ENCODE results near the gene CAP2. TPM values are rescaled to one million over a fixed set of nuclear protein-coding genes. Genes with fewer than 3 reads are reported as not detected.

Gene CAP2
- total and polyA plus RNA-seq, 2 experiments from 2014 or later, result 6.7 to 9.1 TPM

DNA sequence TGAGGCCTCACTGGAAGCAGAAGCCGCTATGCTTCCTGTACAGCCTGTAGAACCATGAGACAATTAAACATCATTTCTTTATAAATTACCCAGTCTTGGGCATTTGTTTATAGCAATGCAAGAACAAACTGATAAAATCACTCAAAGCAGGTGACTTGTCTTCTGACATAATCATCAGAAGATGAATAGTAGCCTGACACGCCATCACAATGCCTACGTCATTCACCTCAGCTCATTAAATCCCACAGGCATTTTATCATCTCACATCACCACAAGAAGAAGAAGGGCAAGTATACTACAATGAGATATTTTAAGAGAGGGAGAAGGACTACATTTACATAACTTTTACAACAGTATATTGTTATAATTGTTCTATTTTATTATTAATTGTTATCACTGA lies 3.1 kb upstream of the CAP2 start (continued):
- TF ChIP-seq, protein P1, sequence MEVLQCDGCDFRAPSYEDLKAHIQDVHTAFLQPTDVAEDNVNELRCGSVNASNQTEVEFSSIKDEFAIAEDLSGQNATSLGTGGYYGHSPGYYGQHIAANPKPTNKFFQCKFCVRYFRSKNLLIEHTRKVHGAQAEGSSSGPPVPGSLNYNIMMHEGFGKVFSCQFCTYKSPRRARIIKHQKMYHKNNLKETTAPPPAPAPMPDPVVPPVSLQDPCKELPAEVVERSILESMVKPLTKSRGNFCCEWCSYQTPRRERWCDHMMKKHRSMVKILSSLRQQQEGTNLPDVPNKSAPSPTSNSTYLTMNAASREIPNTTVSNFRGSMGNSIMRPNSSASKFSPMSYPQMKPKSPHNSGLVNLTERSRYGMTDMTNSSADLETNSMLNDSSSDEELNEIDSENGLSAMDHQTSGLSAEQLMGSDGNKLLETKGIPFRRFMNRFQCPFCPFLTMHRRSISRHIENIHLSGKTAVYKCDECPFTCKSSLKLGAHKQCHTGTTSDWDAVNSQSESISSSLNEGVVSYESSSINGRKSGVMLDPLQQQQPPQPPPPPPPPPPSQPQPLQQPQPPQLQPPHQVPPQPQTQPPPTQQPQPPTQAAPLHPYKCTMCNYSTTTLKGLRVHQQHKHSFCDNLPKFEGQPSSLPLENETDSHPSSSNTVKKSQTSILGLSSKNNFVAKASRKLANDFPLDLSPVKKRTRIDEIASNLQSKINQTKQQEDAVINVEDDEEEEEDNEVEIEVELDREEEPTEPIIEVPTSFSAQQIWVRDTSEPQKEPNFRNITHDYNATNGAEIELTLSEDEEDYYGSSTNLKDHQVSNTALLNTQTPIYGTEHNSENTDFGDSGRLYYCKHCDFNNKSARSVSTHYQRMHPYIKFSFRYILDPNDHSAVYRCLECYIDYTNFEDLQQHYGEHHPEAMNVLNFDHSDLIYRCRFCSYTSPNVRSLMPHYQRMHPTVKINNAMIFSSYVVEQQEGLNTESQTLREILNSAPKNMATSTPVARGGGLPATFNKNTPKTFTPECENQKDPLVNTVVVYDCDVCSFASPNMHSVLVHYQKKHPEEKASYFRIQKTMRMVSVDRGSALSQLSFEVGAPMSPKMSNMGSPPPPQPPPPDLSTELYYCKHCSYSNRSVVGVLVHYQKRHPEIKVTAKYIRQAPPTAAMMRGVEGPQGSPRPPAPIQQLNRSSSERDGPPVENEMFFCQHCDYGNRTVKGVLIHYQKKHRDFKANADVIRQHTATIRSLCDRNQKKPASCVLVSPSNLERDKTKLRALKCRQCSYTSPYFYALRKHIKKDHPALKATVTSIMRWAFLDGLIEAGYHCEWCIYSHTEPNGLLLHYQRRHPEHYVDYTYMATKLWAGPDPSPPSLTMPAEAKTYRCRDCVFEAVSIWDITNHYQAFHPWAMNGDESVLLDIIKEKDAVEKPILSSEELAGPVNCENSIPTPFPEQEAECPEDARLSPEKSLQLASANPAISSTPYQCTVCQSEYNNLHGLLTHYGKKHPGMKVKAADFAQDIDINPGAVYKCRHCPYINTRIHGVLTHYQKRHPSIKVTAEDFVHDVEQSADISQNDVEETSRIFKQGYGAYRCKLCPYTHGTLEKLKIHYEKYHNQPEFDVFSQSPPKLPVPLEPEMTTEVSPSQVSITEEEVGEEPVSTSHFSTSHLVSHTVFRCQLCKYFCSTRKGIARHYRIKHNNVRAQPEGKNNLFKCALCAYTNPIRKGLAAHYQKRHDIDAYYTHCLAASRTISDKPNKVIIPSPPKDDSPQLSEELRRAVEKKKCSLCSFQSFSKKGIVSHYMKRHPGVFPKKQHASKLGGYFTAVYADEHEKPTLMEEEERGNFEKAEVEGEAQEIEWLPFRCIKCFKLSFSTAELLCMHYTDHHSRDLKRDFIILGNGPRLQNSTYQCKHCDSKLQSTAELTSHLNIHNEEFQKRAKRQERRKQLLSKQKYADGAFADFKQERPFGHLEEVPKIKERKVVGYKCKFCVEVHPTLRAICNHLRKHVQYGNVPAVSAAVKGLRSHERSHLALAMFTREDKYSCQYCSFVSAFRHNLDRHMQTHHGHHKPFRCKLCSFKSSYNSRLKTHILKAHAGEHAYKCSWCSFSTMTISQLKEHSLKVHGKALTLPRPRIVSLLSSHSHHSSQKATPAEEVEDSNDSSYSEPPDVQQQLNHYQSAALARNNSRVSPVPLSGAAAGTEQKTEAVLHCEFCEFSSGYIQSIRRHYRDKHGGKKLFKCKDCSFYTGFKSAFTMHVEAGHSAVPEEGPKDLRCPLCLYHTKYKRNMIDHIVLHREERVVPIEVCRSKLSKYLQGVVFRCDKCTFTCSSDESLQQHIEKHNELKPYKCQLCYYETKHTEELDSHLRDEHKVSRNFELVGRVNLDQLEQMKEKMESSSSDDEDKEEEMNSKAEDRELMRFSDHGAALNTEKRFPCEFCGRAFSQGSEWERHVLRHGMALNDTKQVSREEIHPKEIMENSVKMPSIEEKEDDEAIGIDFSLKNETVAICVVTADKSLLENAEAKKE (CRISPR knock-in tag; IDR thresholded peaks at IDR 0.05), result no peak
- TF ChIP-seq CTCF (conservative IDR thresholded peaks at IDR 0.05; ENCODE audit: low read depth in 2 of 2), result no peak
- no peak for TF ChIP-seq ZNF114 (CRISPR knock-in tag; IDR thresholded peaks at IDR 0.05)

- Histone ChIP-seq H4K20me1 (replicated peaks; ENCODE audit: insufficient read depth) (no peaks in the 10 kb centered on the region), H3K27me3 (ENCODE audit: insufficient read depth) (no peaks in the 10 kb centered on the region), H3K4me2 (no peak overlapping the region), H3K9me2 (ENCODE audit: insufficient read depth) (no peaks in the 10 kb centered on the region), H3K4me1 (ENCODE audit: insufficient read depth) (peaks cover 9% of the 10 kb centered on the region; the same call in 1 of the 2 replicates), H3K4me3 (no peak overlapping the region), H2AFZ (no peak overlapping the region), H3K27ac (ENCODE audit: low read depth) (no peak overlapping the region), H3F3A (replicated peaks; ENCODE audit: low read depth) (no peaks in the 10 kb centered on the region), H3K79me2 (replicated peaks; ENCODE audit: insufficient read depth) (peaks cover 24% of the 10 kb centered on the region), H3K36me3 (ENCODE audit: insufficient read depth) (no peaks in the 10 kb centered on the region)
- Mint-ChIP-seq H3K27ac (no peak overlapping the region), H3K36me3 (ENCODE audit: low read depth) (peaks cover 22% of the 10 kb centered on the region; the same call in 2 of the 3 replicates), H3K4me3 (no peak overlapping the region), H3K27me3 (ENCODE audit: insufficient read depth, low read depth, poor library complexity) (peaks cover 8% of the 10 kb centered on the region), H3K4me1 (peaks cover 11% of the 10 kb centered on the region; the same call in 2 of the 3 replicates), H3K9me3 (peaks cover 6% of the 10 kb centered on the region; the same call in 1 of the 3 replicates)
- DNase-seq (ENCODE audit: low spot score) (no peak), ATAC-seq (no peak)
- TF ChIP-seq REST (IDR thresholded peaks at IDR 0.05; ENCODE audit: unreplicated experiment), result no peak
- no peak for TF ChIP-seq ZNF114 (CRISPR knock-in tag; IDR thresholded peaks at IDR 0.05)
- TF ChIP-seq EZH2 (IDR thresholded peaks at IDR 0.05; ENCODE audit: low read depth, unreplicated experiment), result no peak
- TF ChIP-seq ZNF331 (CRISPR knock-in tag; IDR thresholded peaks at IDR 0.05; ENCODE audit: low read depth), result no peak
- TF ChIP-seq CREB1 (CRISPR knock-in tag; IDR thresholded peaks at IDR 0.05; ENCODE audit: low read depth), result no peak
These were observed 1.4 kb upstream of the CAP2 start for GRCh38 chr6:17391976-17392375.

Measured in GM23338 (cell line).